ENCODE data around the gene ZNF18. TPM values are rescaled to one million over a fixed set of nuclear protein-coding genes. Genes with fewer than 3 reads are reported as not detected.

Gene ZNF18
- total and polyA plus RNA-seq, 2 donors (not counting 3 experiments of a cell fraction or from before 2014, with no cell fraction given): 2.3 to 5.8 TPM

- FAIRE-seq (no peak), DNase-seq (ENCODE audit: low read depth, low spot score) (no peak)
- H3K9ac ChIP-seq (replicated peaks; ENCODE audit: extremely low read depth, insufficient read depth, low read length): no peak overlapping the region
- H3K4me2 ChIP-seq (ENCODE audit: insufficient read depth, low read length): no peak overlapping the region
- H3K36me3 ChIP-seq (ENCODE audit: control insufficient read depth in 2 of 2, extremely low read depth in 1 of 2, insufficient read depth in 2 of 2, low read length in 2 of 2): no peaks in the 10 kb centered on the region
- no peak for TF ChIP-seq JUN (IDR thresholded peaks at IDR 0.05; ENCODE audit: borderline replicate concordance, insufficient read depth, insufficient read length, low read depth)
- no peak for TF ChIP-seq POLR2AphosphoS5 (IDR thresholded peaks at IDR 0.05; ENCODE audit: insufficient read depth, low read depth, low read length)
- TF ChIP-seq POLR2A (IDR thresholded peaks at IDR 0.05; ENCODE audit: low read depth, low read length): no peak
- no peak for TF ChIP-seq FOS (IDR thresholded peaks at IDR 0.05; ENCODE audit: borderline replicate concordance, insufficient read depth, low read length)
- TF ChIP-seq CTCF (IDR thresholded peaks at IDR 0.05; ENCODE audit: extremely low read depth in 1 of 2, insufficient read depth in 1 of 2, low read depth in 1 of 2, low read length in 2 of 2): no peak
- TF ChIP-seq, protein P1, sequence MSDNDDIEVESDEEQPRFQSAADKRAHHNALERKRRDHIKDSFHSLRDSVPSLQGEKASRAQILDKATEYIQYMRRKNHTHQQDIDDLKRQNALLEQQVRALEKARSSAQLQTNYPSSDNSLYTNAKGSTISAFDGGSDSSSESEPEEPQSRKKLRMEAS (IDR thresholded peaks at IDR 0.05; ENCODE audit: insufficient read depth, insufficient read length): no peak
- no peak for TF ChIP-seq MYC (IDR thresholded peaks at IDR 0.05; ENCODE audit: low read depth, low read length)
- TF ChIP-seq GATA2 (IDR thresholded peaks at IDR 0.05; ENCODE audit: insufficient read depth, insufficient read length, low read depth, low read length): no peak
- no TSS peak for BruUV-seq (replicated peaks)
- H3K9me1 ChIP-seq (replicated peaks; ENCODE audit: control insufficient read depth, extremely low read depth, insufficient read depth, low read length): no peaks in the 10 kb centered on the region
- ChIA-PET CTCF (interaction anchor here (1.3 kb wide), 1 partner anchor 10 kb away, joined by 4 read pairs; no protein-coding TSS in a partner anchor), POLR2A (no interaction called here)
- no peak overlapping the region for H3K4me3 ChIP-seq (replicated peaks in 1 of 3; ENCODE audit: insufficient read depth in 1 of 3, low read depth in 1 of 3, low read length in 3 of 3)
- no peak overlapping the region for H3K27ac ChIP-seq (ENCODE audit: insufficient read depth, low read depth, low read length)
- H3K27me3 ChIP-seq (ENCODE audit: control insufficient read depth in 2 of 2, insufficient read depth in 2 of 2, low read length in 2 of 2): no peaks in the 10 kb centered on the region
- H2AFZ ChIP-seq (ENCODE audit: low read depth, low read length): no peak overlapping the region
- dilution Hi-C loops (cut with MboI; ENCODE audit: extremely low pct_ligation_motif_present, low sequenced_read_pairs): no loop called here
- H4K20me1 ChIP-seq (replicated peaks; ENCODE audit: control insufficient read depth, extremely low read depth, insufficient read depth, low read length): no peaks in the 10 kb centered on the region
- no peaks in the 10 kb centered on the region for H3K4me1 ChIP-seq (ENCODE audit: control insufficient read depth, extremely low read depth, insufficient read depth, low read length)
- H3K9me3 ChIP-seq (replicated peaks; ENCODE audit: control insufficient read depth, insufficient read depth, low read length): no peaks in the 10 kb centered on the region
- intact Hi-C loops (cut with micrococcal nuclease): no loop called here
- no peaks in the 10 kb centered on the region for H3K79me2 ChIP-seq (ENCODE audit: control insufficient read depth, insufficient read depth, low read length)
Measured at GRCh38 chr17:11954936-11955335, 42.3 kb downstream of the ZNF18 start.
